Measurements from ENCODE around the gene MEA1.

DNA sequence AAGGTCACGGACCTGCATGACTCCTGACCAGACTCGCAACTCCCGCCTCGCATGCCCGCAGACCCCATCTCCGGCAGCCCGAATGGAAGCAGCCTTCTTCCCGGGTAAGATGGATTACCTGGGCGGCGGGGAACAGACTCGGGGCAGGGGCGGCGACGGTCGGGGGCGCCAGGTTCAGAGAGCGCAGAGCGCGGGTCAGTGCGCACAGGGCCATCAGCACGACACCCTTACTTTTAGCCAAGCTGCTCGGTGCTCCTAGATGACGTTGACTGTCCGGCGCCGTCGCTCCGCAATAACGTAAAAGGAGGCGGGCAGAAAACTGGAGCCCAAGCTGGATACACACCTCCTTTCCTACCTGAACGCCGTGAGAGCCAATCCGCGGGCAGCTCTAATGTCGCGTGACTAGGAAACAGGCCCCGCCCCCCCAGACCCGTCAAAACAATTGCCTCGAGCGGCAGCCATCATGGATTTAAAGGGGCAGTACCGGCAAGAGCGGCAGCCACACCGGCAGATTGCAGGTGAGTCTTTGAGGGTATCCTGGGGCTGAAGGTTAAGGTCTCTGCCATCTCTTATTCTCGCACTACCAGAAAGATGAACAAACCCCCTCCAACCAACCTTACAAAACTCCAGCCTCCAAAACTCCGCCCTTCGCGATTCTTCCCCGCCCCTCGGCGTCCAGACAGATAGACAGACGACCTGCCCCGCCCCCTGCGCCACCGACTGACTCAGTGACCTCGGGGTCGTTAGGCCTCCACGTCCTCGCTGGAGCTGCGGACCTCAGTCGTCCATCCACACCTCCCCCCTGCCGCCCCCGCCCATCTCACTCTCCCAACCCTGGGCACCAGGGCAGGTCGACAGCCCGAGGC is 45.7 kb upstream of the MEA1 start, which contains the start of the genes KLC4 and MRPL2:
- TF ChIP-seq, protein P1, sequence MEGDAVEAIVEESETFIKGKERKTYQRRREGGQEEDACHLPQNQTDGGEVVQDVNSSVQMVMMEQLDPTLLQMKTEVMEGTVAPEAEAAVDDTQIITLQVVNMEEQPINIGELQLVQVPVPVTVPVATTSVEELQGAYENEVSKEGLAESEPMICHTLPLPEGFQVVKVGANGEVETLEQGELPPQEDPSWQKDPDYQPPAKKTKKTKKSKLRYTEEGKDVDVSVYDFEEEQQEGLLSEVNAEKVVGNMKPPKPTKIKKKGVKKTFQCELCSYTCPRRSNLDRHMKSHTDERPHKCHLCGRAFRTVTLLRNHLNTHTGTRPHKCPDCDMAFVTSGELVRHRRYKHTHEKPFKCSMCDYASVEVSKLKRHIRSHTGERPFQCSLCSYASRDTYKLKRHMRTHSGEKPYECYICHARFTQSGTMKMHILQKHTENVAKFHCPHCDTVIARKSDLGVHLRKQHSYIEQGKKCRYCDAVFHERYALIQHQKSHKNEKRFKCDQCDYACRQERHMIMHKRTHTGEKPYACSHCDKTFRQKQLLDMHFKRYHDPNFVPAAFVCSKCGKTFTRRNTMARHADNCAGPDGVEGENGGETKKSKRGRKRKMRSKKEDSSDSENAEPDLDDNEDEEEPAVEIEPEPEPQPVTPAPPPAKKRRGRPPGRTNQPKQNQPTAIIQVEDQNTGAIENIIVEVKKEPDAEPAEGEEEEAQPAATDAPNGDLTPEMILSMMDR (IDR thresholded peaks at IDR 0.05), result no peak
- TF ChIP-seq EZH2phosphoT487 (IDR thresholded peaks at IDR 0.05), result no peak
